Stimulated activated memory B cell treated with anti-CD40 and anti-IgM and Interleukin-4, amounts not matched to agents 10 μg/mL and 1 μg/mL and 100 μg/mL, for 72 hours (primary cell): ENCODE results near the gene STAT3.
A peak's percentile ranks its signal among the peaks of the same experiment; 100 is the strongest.
"Not testable (repeated sequence)": the region's sequence is repeated elsewhere in the genome, so short reads cannot be mapped to it uniquely, and the experiment has no call there.

Experiments used
- ATAC-seq: fragments of 150-1000 bp; cut with Tn5 transposase; 2 replicates; pipeline ENCODE4 v1.10.0; 2021
- H3K27ac Mint-ChIP-seq: one replicate; pipeline ENCODE4 v1.8.0; 2022; ENCODE audit warnings: mild to moderate bottlenecking, mixed read lengths
- H3K27me3 Mint-ChIP-seq: one replicate; pipeline ENCODE4 v1.8.0; 2022; ENCODE audit warnings: mixed read lengths
- H3K36me3 Mint-ChIP-seq: one replicate; pipeline ENCODE4 v1.8.0; 2022; ENCODE audit warnings: mixed read lengths
- H3K4me1 Mint-ChIP-seq: one replicate; pipeline ENCODE4 v1.8.0; 2022; ENCODE audit warnings: mixed read lengths
- H3K4me3 Mint-ChIP-seq: one replicate; pipeline ENCODE4 v1.8.0; 2022; ENCODE audit warnings: mild to moderate bottlenecking, moderate library complexity, mixed read lengths
- H3K9me3 Mint-ChIP-seq: one replicate; pipeline ENCODE4 v1.8.0; 2022; ENCODE audit warnings: mixed read lengths

Gene STAT3

DNA sequence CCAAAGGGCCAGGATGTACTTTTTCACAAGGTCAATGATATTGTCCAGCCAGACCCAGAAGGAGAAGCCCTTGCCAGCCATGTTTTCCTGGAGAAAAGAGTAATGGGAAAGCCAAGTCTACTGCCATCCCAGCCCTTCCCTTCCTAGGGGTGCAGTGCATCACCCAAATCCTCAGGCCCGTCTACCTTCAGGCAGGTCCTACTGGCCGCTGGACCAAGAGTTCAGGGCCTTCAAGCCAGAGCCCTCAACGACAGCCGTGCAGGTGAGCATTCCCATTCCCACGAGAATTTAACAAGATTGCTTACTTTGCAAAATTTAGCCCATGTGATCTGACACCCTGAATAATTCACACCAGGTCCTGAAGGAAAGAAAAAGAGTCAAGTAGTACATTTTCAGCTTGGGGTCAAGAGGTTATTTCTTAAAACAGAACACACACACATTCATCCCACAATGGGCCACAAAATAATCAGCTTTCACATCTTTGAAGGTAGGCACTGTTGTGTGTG, 64.9 kb downstream of the STAT3 start:
- no peak for ATAC-seq
- peaks cover 42% of the 10 kb centered on the region for H3K36me3 Mint-ChIP-seq
- no peaks in the 10 kb centered on the region for H3K27me3 Mint-ChIP-seq

DNA sequence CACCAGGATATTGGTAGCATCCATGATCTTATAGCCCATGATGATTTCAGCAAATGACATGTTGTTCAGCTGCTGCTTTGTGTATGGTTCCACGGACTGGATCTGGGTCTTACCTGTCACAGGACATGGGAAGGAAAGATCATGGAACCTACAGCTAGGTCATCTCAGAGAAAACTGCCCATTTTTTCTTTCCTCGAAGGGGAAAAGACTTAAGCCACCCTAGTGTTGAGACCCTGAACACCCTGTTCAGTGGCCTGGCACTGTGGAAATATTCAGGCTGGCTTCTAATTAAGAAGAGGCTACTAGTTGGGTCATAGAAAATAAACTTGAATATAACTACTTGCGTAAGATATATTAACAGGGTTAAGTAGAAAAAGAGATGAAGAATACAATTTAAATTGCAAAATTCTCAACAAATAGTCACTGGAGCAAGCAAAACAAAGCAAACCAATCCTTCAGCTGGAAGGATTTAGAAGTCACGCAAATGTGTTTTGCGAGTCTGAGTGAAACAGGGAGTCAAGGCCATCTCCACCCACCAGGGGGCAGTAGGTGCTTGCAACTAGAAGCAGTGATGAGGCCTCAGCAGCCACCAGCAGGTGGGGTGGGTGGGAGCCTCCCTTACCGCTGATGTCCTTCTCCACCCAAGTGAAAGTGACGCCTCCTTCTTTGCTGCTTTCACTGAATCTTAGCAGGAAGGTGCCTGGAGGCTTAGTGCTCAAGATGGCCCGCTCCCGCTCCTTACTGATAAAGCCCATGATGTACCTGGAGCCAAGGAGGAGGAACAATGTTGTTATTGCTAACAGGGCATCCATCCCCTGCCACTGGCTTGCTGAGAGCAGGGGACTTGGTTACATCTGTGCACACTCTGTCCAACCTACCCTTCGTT, 65.6 kb downstream of the STAT3 start:
- Mint-ChIP-seq H3K4me3 (no peak overlapping the region), H3K27ac (peak overlapping the region; percentile 31), H3K9me3 (no peaks in the 10 kb centered on the region), H3K4me1 (peaks cover 37% of the 10 kb centered on the region), H3K36me3 (peaks cover 42% of the 10 kb centered on the region), H3K27me3 (no peaks in the 10 kb centered on the region)
- peak; percentile 97 for ATAC-seq

More for the DNA sequence above, 64.9 kb downstream of the STAT3 start:
- Mint-ChIP-seq H3K4me3 (no peak overlapping the region), H3K9me3 (no peaks in the 10 kb centered on the region), H3K27ac (peak overlapping the region; percentile 31), H3K4me1 (peaks cover 37% of the 10 kb centered on the region)

DNA sequence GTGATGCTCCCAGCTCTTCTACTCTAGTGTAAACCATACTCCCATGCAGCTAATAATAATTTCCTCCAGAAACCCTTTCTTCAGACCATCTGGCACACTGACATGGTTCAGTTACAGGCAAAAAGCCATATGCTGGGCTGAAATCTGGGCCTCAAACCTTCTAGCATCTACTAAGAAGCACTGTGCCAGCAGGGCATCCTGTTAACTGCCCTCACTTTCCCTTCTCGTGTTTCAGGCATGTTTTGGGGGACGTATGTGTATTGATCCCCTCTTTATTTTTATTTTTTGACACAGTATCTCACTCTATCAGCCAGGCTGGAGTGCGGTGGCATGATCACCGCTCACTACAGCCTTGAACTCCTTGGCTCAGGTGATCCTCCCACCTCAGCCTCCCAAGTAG, 66.7 kb downstream of the STAT3 start:
- H3K36me3 Mint-ChIP-seq, result peaks cover 38% of the 10 kb centered on the region
- no peaks in the 10 kb centered on the region for H3K9me3 Mint-ChIP-seq
- H3K27me3 Mint-ChIP-seq, result no peaks in the 10 kb centered on the region
- no peak overlapping the region for H3K4me3 Mint-ChIP-seq
- no peak for ATAC-seq
- peaks cover 37% of the 10 kb centered on the region for H3K4me1 Mint-ChIP-seq
- H3K27ac Mint-ChIP-seq, result no peak overlapping the region

DNA sequence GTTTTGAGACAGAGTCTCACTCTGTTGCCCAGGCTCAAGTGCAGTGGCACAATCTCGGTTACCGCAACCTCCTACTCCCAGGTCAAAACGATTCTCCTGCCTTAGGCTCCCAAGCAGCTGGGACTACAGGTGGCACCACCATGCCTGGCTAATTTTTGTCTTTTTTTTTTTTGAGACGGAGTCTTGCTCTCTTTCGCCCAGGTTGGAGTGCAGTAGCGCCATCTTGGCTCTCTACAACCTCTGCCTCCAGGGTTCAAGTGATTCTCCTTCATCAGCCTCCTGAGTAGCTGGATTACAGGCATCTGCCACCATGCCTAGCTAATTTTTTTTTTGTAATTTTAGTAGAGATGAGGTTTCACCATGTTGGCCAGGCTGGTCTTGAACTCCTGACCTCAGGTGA, 70.3 kb downstream of the STAT3 start:
- Mint-ChIP-seq H3K36me3 (peaks cover 38% of the 10 kb centered on the region), H3K4me1 (peaks cover 55% of the 10 kb centered on the region)

DNA sequence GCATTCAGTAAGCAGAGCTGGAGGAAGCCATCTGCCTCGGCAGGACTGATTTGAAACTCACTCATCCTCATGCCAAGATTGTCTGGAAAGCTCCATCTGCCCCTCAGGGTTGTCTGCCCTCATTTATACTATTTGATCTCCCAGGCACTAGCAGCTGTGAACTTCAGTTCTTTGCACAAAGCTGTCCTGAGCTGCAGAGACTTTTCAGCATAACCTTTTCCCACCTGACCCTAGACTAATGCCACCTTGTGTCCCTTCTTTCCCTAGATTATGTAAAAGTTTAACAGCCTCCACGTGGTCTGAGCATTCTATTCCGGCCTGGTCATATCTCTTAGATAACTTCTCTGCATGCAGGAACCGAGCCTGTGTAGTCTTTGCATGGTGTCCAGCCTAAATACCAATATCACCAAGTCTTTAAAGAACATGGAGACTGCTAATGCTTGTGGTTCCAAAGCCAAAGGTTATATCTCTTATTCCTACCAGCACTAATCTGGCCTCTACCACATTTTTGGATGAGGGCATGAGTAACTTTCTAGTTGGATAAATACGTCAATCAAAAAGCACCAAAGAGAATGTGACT, 70.9 kb downstream of the STAT3 start:
- Mint-ChIP-seq H3K27me3 (no peaks in the 10 kb centered on the region), H3K4me1 (peaks cover 53% of the 10 kb centered on the region), H3K36me3 (peaks cover 38% of the 10 kb centered on the region), H3K9me3 (no peaks in the 10 kb centered on the region), H3K27ac (no peak overlapping the region), H3K4me3 (no peak overlapping the region)
- ATAC-seq, result no peak

More for the DNA sequence above, 70.3 kb downstream of the STAT3 start:
- H3K4me3 Mint-ChIP-seq, H3K27ac Mint-ChIP-seq, H3K9me3 Mint-ChIP-seq, ATAC-seq, H3K27me3 Mint-ChIP-seq: not testable (repeated sequence)

DNA sequence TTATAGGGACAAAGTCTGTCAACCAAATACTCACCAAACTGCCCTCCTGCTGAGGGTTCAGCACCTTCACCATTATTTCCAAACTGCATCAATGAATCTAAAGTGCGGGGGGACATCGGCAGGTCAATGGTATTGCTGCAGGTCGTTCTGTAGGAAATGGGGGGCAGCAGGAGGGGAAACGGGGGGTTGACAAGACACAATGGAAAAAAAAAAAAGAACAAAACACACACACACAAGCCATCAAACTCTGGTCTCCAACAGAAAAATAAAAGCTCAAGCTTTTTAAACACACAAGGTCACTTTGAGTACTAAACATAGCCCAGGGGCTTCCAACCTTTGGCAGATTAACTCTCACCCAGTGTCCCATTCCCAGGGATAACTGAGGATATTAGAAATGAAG, 71.5 kb downstream of the STAT3 start:
- Mint-ChIP-seq H3K4me1 (peaks cover 53% of the 10 kb centered on the region), H3K27me3 (no peaks in the 10 kb centered on the region)

DNA sequence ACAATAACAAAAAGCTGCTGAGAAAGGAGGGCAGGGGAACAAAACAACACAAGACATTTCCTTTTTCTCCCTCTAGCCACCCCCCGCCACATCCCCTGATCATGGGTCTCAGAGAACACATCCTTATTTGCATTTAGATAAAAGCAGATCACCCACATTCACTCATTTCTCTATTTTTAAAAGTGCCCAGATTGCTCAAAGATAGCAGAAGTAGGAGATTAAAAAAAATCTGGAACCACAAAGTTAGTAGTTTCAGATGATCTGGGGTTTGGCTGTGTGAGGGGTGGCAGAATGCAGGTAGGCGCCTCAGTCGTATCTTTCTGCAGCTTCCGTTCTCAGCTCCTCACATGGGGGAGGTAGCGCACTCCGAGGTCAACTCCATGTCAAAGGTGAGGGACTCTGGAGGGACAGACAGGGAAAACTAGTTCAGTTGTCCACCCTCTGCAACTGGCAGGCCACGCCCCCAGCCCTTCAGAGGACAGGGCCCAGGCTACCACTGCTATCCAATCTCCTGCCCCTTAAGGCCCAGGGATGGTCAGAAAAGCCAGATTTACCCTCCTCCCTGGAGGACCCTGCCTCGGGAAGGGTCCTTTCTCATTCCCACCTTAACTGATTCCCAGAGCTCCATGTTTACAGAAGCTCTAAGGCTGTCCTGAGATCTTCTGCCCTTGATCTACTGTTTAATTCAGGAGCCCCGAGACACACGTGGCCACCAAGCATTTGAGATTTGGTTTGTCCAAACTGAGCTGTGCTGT, 72.7 kb downstream of the STAT3 start:
- Mint-ChIP-seq H3K4me3 (peak overlapping the region; percentile 14), H3K9me3 (no peaks in the 10 kb centered on the region), H3K36me3 (peaks cover 38% of the 10 kb centered on the region), H3K4me1 (peaks cover 59% of the 10 kb centered on the region), H3K27ac (peak overlapping the region; percentile 55), H3K27me3 (no peaks in the 10 kb centered on the region)
- peak; percentile 74 for ATAC-seq

More for the DNA sequence above, 71.5 kb downstream of the STAT3 start:
- H3K9me3 Mint-ChIP-seq, result no peaks in the 10 kb centered on the region
- peaks cover 33% of the 10 kb centered on the region for H3K36me3 Mint-ChIP-seq
- H3K4me3 Mint-ChIP-seq, result no peak overlapping the region
- no peak for ATAC-seq
- H3K27ac Mint-ChIP-seq, result no peak overlapping the region

DNA sequence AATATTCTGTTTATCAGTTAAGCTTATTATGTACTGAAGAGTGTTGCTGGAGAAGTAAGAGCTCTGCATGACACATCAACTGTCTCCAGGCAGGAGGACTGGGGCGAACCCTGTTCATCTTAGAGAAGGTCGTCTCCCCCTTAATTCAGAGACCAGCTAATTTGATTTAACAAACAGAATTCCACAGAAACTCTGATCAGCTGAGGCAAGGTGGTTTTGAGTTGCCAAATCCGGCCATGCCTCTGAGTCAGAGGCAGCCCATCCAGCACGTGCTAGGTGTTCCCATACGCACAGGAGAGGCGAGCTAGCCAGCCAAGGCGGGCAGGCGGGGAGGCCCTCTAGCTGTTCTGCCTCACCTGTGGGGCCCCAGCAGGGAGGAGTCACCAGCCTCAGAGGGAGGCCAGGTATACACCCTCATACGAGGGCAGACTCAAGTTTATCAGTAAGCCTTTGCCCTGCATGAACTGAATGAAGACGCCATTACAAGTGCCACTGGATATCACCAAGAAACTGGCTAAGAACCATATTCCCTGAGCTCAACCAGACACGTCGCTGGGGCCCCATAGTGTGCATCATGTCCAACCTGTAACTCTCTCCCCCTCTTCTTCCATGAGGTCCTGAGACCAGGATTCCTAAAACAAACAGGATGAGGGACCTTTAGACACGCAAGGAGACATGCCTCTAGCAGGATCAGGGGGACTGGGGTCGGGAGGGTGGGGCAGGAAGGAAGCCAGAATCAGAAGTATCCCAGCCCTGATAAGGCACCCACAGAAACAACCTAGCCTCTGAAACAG, 74.3 kb downstream of the STAT3 start:
- H3K4me3 Mint-ChIP-seq, result no peak overlapping the region
- H3K27me3 Mint-ChIP-seq, result no peaks in the 10 kb centered on the region
- H3K9me3 Mint-ChIP-seq, result no peaks in the 10 kb centered on the region
- peaks cover 62% of the 10 kb centered on the region for H3K4me1 Mint-ChIP-seq
- H3K36me3 Mint-ChIP-seq, result peaks cover 47% of the 10 kb centered on the region
- peak overlapping the region; percentile 35 for H3K27ac Mint-ChIP-seq
- no peak for ATAC-seq

DNA sequence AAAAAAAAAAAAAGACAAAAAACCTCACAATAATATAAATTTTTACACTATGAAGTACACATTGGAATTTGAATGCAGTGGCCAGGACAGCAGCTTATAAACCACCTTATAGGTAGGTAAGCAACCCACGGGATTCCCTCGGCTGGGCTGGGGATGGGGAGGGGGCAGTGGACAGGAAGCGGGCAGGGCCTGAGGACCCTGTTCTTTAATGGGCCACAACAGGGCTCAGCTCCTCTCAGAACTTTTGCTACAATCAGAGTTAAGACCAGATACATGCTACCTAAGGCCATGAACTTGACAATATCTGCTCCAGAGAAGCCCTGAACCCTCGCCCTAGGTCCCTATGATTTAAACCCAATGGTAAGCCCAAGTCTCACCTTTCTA, 74.9 kb downstream of the STAT3 start:
- H3K27me3 Mint-ChIP-seq, result no peaks in the 10 kb centered on the region
- no peak overlapping the region for H3K4me3 Mint-ChIP-seq
- no peak for ATAC-seq
- peaks cover 68% of the 10 kb centered on the region for H3K4me1 Mint-ChIP-seq
- H3K27ac Mint-ChIP-seq, result peak overlapping the region; percentile 35
- no peaks in the 10 kb centered on the region for H3K9me3 Mint-ChIP-seq
- peaks cover 47% of the 10 kb centered on the region for H3K36me3 Mint-ChIP-seq

DNA sequence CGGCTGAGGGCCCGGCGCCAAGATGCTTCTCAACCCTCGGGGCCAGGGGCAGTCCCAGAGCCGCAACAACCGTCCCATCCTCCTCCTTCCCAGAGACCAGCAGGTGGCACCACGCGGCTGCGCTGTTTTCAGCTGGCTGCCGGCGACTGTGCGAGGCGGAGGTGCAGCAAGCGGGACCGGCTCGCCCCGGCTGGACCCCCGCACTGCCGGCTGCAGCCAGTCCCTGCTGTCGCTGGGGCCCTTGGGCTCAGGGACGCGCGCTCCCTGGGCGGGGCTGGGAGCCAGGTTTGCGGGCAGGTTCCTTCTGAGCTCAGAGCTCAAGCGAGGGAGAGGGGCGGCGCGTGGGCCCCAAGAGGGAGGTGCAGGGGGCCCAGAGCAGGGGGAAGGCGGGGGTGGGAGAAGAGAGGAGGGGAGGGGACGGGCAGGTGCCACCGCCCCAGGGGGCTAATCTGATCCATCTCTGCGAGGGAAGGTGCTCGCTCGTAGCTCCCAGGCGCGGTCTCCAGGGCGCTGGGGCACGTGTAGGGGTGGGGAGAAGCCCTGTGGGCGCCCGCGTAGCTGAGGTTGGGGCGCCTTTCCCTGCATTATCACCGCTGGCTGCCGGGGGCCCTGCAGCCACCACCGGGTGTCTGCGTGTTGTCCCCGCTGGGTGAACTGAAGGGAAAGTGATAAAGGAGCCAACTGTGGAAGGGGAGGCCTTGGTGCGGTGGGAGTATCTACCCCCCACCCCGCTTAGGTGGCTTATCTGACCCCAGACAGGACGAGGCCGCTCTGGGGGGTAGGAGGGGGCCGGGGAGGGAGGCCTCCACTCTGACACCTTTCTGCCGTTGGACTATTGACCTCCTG, 75.7 kb downstream of the STAT3 start:
- Mint-ChIP-seq H3K36me3 (peaks cover 55% of the 10 kb centered on the region), H3K27me3 (no peaks in the 10 kb centered on the region), H3K27ac (peak overlapping the region; percentile 67), H3K4me1 (peaks cover 68% of the 10 kb centered on the region), H3K9me3 (no peaks in the 10 kb centered on the region), H3K4me3 (peak overlapping the region; percentile 47)
- peak; percentile 83 for ATAC-seq

DNA sequence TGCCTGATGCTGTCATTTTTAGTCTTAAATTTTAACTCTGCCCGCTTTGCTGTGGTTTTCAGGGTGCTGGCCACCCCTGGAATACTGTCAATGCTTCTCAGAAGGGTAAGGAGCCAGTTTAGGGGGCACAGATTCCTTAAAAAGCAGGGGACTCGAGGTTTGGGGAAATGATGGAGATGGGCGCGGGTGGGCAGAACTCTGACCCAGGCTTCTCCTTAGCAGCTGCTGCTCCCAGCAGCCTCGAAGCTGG, 76.3 kb downstream of the STAT3 start:
- peaks cover 59% of the 10 kb centered on the region for H3K36me3 Mint-ChIP-seq
- no peaks in the 10 kb centered on the region for H3K9me3 Mint-ChIP-seq
- peak overlapping the region; percentile 47 for H3K4me3 Mint-ChIP-seq
- no peak for ATAC-seq
- peak overlapping the region; percentile 67 for H3K27ac Mint-ChIP-seq
- peaks cover 68% of the 10 kb centered on the region for H3K4me1 Mint-ChIP-seq
- no peaks in the 10 kb centered on the region for H3K27me3 Mint-ChIP-seq

DNA sequence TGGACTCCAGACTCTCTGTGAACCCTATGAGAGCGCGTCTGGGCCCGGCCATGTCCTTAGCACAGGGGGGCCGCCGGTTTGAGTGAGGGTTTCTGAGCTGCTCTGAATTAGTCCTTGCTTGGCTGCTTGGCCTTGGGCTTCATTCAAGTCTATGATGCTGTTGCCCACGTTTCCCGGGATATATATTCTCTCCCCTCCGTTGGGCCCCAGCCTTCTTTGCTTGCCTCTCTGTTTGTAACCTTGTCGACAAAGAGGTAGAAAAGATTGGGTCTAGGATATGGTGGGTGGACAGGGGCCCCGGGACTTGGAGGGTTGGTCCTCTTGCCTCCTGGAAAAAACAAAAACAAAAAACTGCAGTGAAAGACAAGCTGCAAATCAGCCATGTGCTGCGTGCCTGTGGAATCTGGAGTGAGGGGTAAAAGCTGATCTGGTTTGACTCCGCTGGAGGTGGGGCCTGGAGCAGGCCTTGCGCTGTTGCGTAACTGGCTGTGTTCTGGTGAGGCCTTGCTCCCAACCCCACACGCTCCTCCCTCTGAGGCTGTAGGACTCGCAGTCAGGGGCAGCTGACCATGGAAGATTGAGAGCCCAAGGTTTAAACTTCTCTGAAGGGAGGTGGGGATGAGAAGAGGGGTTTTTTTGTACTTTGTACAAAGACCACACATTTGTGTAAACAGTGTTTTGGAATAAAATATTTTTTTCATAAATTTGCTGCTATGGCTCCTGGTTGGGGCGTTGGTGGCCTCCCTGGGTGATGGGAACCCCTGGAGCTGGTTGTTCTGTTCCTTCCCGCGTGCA, 76.8 kb downstream of the STAT3 start:
- Mint-ChIP-seq H3K27ac (peak overlapping the region; percentile 67), H3K27me3 (no peaks in the 10 kb centered on the region), H3K36me3 (peaks cover 57% of the 10 kb centered on the region), H3K4me3 (peak overlapping the region; percentile 47), H3K9me3 (no peaks in the 10 kb centered on the region), H3K4me1 (peaks cover 68% of the 10 kb centered on the region)
- ATAC-seq, result no peak

DNA sequence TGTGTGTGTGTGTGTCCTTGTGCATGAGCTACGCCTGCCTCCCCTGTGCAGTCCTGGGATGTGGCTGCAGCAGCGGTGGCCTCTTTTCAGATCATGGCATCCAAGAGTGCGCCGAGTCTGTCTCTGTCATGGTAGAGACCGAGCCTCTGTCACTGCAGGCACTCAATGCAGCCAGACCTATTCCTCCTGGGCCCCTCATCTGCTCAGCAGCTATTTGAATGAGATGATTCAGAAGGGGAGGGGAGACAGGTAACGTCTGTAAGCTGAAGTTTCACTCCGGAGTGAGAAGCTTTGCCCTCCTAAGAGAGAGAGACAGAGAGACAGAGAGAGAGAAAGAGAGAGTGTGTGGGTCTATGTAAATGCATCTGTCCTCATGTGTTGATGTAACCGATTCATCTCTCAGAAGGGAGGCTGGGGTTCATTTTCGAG, 77.4 kb downstream of the STAT3 start:
- H3K4me3 Mint-ChIP-seq, result no peak overlapping the region
- H3K9me3 Mint-ChIP-seq, result no peaks in the 10 kb centered on the region
- peaks cover 71% of the 10 kb centered on the region for H3K4me1 Mint-ChIP-seq
- no peaks in the 10 kb centered on the region for H3K27me3 Mint-ChIP-seq
- no peak for ATAC-seq
- H3K36me3 Mint-ChIP-seq, result peaks cover 63% of the 10 kb centered on the region
- peak overlapping the region; percentile 67 for H3K27ac Mint-ChIP-seq
